GM12874 (cell line): ENCODE measurements around the gene SRXN1.

Experiments
- TF ChIP-seq, protein P1 (sequence below): IDR thresholded peaks from 2 replicates; pipeline ENCODE4 v1.5.1; 2011; ENCODE audit warnings: low read depth, mild to moderate bottlenecking, control low read depth, low read length, moderate library complexity; ENCODE audit not compliant: insufficient read depth

The SRXN1 gene

DNA sequence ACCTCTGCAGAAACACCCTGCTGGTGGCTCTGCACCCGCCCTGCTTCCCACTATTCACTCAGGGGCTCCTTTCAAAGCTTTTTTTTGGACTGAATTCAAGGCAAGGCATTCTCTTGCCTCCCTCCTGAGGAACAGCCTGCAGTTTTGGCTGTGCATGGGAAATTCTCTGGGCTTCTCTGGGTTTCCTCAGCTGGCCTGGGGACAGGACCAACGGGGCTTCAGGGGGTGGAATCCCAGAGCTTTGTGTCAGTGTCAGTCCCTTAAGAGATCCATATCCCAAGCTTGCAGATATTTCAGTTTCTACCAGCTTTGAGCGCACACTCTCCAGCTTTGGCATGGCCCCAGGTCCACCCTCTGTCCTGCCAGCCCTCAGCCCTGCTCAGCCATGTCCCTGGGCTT is 20.6 kb upstream of the SRXN1 start:
- TF ChIP-seq, protein P1, sequence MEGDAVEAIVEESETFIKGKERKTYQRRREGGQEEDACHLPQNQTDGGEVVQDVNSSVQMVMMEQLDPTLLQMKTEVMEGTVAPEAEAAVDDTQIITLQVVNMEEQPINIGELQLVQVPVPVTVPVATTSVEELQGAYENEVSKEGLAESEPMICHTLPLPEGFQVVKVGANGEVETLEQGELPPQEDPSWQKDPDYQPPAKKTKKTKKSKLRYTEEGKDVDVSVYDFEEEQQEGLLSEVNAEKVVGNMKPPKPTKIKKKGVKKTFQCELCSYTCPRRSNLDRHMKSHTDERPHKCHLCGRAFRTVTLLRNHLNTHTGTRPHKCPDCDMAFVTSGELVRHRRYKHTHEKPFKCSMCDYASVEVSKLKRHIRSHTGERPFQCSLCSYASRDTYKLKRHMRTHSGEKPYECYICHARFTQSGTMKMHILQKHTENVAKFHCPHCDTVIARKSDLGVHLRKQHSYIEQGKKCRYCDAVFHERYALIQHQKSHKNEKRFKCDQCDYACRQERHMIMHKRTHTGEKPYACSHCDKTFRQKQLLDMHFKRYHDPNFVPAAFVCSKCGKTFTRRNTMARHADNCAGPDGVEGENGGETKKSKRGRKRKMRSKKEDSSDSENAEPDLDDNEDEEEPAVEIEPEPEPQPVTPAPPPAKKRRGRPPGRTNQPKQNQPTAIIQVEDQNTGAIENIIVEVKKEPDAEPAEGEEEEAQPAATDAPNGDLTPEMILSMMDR: no peak

DNA sequence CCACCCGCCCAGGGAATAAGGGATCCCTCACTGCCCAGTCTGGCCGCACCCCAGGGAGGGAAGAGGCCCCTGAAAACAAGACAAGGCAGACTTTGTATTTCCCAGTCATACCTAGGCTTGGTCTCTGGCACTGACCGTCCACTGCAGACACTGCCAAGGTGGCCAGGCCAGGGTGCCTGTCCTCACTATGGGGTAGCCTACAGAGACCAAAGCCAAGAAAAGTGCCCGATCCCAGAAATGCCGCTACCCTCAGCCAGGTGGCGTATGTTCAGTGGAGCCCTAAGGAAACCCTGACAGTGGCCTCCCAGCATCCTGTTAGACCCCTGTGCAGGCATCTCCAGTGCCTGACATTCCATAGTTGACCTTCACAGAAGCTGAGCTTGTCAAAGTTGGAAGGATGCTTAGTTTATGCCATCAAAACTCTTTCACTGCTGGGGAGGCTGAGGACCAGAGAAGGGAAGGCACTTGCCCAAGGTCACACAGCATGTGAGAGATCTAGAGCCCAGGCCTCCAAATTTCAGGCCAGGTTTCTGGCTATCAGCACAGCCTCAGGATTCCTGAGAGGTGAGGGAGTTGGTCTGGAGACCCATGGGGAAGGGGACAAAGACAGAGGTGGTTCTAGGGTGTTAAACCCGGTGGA is 20.1 kb upstream of the SRXN1 start:
- TF ChIP-seq, protein P1: peak; percentile 38

DNA sequence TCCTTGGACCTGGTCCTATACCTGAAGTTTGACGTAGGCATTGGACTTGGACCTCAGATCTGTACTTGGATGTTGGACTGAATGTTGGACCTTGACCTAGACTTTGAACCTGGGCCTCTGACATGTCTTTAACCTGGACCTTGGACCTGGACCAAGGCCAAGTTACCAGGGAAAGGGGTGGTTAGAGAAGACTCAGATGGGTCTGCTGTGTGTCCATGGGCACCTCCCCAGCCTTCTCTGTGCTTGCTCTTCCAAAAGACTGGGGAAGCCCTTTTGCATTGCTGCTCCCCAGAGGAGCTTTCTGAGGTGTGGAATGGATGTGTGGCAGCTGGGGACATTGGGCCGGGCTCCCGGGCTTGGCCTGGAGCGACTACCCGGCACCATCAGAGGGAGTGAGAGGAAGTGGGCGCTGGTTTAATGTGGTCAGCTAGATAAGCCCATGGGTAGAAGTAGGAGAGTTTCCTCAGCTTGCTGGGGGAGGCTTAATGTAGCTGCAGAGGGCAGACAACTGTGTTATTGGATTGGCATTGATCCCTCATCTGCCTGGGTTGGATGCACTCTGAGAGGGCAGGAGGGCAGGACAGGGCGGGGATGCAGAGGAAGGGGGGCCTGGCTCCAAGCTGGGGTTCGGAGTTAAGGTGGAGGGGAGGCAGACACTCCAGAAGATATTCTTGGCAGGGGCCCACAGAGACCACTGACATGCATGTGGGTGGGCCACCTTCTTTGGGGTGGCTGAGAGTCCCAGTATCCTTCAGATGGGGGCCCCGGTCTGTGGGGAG is 18.4 kb upstream of the SRXN1 start:
- TF ChIP-seq, protein P1: no peak

DNA sequence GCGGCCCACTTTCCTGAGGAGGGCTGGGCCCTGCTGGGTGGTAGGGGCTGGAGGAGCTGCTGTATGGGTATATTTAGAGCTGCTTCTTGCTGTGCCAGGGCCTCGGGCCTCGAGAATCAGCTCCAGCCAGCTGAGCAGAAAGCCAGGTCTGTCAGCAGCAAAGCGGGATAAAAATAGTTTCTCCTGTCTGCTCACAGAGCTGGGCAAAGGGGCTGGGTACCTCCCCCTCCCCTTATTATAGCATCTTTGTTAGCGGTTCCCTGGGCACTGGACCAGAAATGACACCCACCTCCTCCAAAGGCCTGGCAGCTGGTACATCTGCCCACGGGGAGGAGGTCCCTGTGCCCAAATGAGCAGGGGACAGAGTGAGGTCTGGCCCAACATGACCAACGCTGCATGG is 16.6 kb upstream of the SRXN1 start:
- TF ChIP-seq, protein P1: no peak

DNA sequence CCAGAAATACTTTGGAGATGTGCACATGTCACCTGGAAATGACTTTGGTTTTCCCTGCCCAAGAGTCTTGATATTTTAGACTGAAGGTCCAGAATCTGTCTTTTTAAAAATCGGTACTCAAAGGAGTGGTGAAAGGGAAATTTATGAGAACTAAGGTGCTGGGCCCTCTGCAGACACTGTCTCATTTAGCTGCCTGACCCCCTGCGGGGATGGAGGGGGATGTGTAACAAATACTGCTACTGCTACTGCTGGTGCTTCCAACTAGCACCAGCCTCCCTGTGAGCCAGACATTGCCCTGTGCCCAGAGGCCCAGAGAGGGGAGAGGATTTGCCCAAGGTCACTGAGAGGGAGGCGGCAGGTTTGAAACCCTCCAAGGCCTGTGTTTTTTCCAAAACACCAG is 15.6 kb upstream of the SRXN1 start:
- TF ChIP-seq, protein P1: no peak

DNA sequence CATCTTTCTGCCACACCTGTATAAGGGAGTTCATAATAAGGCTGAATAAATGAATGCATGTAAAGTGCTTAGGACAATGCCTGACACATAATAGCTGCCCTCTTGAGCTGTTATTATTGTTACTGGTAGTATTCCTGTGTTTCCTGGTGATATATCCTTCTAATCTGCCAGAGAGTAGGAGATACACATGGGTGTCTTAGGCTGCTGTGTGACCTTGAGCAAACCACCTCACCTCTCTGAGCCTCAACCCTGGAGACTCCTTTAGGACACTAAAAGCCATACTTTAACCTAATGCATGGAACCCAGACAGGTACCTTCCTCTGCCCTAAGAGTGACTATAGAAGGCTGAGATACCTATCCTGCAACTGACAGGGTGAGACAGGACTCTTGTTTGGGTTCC is 15.1 kb upstream of the SRXN1 start:
- TF ChIP-seq, protein P1: no peak

DNA sequence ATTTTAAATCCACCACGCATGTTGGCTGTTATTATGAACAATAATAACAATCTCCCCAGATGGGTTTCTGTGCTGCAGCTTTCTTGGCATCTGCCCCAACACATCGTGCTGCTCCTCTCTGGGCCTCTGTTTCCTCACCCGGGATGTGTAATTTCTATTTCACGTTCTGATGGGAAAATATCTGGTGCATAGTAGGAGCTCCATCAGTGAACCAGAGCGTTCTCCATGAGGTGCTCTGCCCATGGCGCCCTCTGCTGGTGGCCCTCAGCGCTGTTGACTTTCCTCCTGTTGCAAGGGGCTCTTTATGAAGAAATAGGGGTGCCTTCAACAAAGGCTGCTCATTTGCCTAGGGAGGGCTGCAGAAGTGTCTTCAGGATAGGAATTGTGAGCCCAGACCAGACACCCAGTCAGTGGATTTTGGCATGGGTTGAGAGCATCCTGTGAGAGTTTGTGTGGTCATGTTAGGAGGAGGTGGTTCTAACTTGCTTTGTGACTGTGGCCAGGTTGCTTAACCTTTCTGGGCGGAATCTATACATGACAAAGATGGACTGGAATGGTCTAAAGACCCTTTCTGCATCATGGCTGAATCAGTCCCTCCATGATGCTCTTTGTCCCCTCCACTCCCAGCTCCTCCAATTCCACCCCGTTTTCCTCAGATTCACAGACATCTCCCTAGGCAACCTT is 14.5 kb upstream of the SRXN1 start:
- TF ChIP-seq, protein P1: peak; percentile 89
